Neutrophil (primary cell): ENCODE measurements around the gene GOLPH3.

Source experiments
- H3K27ac ChIP-seq: fragments of 200-600 bp; sonication (generic); 2 replicates; pipeline ENCODE4 v1.5.1; 2016; ENCODE audit warnings: mild to moderate bottlenecking, moderate library complexity
- H3K27me3 ChIP-seq: fragments of 200-600 bp; sonication (generic); 2 replicates; pipeline ENCODE4 v1.6.0; 2016; ENCODE audit warnings: mild to moderate bottlenecking
- H3K36me3 ChIP-seq: fragments of 200-600 bp; sonication (generic); 2 replicates; pipeline ENCODE4 v1.5.1; 2017
- H3K4me1 ChIP-seq, 2 experiments: fragments of 200-600 bp in 1 of 2; sonication (generic) in 1 of 2; 1 replicate in 1 of 2; 2 replicates in 1 of 2; pipeline versions ENCODE4 v1.5.1 to v1.6.1; 2013 to 2016; ENCODE audit warnings: low read depth in 1 of 2, low read length in 1 of 2, mild to moderate bottlenecking in 1 of 2, moderate library complexity in 1 of 2; ENCODE audit not compliant: control insufficient read depth in 1 of 2, insufficient read depth in 1 of 2
- H3K4me3 ChIP-seq, 2 experiments: fragments of 200-600 bp in 1 of 2; sonication (generic) in 1 of 2; 1 replicate in 1 of 2; 2 replicates in 1 of 2; pipeline ENCODE4 v1.5.1; 2013 to 2016; ENCODE audit warnings: low read depth in 1 of 2, low read length in 1 of 2, mild to moderate bottlenecking in 1 of 2, moderate library complexity in 1 of 2
- H3K9me3 ChIP-seq: fragments of 200-600 bp; sonication (generic); 2 replicates; pipeline ENCODE4 v1.5.1; 2016
- CTCF ChIP-seq: fragments of 200-600 bp; sonication (generic); IDR thresholded peaks from 2 replicates; pipeline ENCODE4 v1.5.1; 2016; ENCODE audit warnings: antibody characterized with exemption

Gene GOLPH3

GRCh38 chr5:32132757-32133156 lies 41.4 kb downstream of the GOLPH3 start:
- Histone ChIP-seq H3K36me3 (peaks cover 27% of the 10 kb centered on the region), H3K4me1 (peaks cover 0 to 11% of the 10 kb centered on the region in 2 experiments), H3K9me3 (no peaks in the 10 kb centered on the region), H3K27ac (no peak overlapping the region), H3K4me3 (no peak overlapping the region), H3K27me3 (no peaks in the 10 kb centered on the region)
- no peak for TF ChIP-seq CTCF

GRCh38 chr5:32131604-32132003 lies 42.5 kb downstream of the GOLPH3 start:
- H3K27ac ChIP-seq = no peak overlapping the region
- no peak overlapping the region for H3K4me3 ChIP-seq
- no peak for TF ChIP-seq CTCF
- no peaks in the 10 kb centered on the region for H3K9me3 ChIP-seq
- H3K36me3 ChIP-seq = peaks cover 31% of the 10 kb centered on the region
- peaks cover 0 to 11% of the 10 kb centered on the region in 2 experiments for H3K4me1 ChIP-seq
- no peaks in the 10 kb centered on the region for H3K27me3 ChIP-seq

GRCh38 chr5:32130865-32131264 lies 43.3 kb downstream of the GOLPH3 start:
- Histone ChIP-seq H3K9me3 (no peaks in the 10 kb centered on the region), H3K4me3 (no peak overlapping the region), H3K27me3 (no peaks in the 10 kb centered on the region), H3K36me3 (peaks cover 35% of the 10 kb centered on the region), H3K4me1 (peaks cover 0 to 11% of the 10 kb centered on the region in 2 experiments), H3K27ac (no peak overlapping the region)
- no peak for TF ChIP-seq CTCF

- Histone ChIP-seq H3K36me3 (peaks cover 28% of the 10 kb centered on the region), H3K27me3 (no peaks in the 10 kb centered on the region), H3K9me3 (no peaks in the 10 kb centered on the region), H3K27ac (no peak overlapping the region), H3K4me1 (peaks cover 0 to 15% of the 10 kb centered on the region in 2 experiments), H3K4me3 (no peak overlapping the region)
- no peak for TF ChIP-seq CTCF
Observed at GRCh38 chr5:32129074-32129598, 45.0 kb downstream of the GOLPH3 start.

- H3K27ac ChIP-seq = no peak overlapping the region
- TF ChIP-seq CTCF = no peak
Observed at GRCh38 chr5:32127711-32128110, 46.4 kb downstream of the GOLPH3 start.

More at GRCh38 chr5:32127711-32128110, 46.4 kb downstream of the GOLPH3 start:
- no peaks in the 10 kb centered on the region for H3K27me3 ChIP-seq
- H3K4me3 ChIP-seq = no peak overlapping the region
- H3K36me3 ChIP-seq = peaks cover 27% of the 10 kb centered on the region
- H3K4me1 ChIP-seq = peaks cover 0 to 21% of the 10 kb centered on the region in 2 experiments
- H3K9me3 ChIP-seq = no peaks in the 10 kb centered on the region
